ENCODE measurements around the gene GOLGA2.
"Not testable (repeated sequence)": the region's sequence is repeated elsewhere in the genome, so short reads cannot be mapped to it uniquely, and the experiment has no call there.

GOLGA2 gene

GRCh38 chr9:128242124-128242523 lies 33.7 kb downstream of the GOLGA2 start:
- DNase-seq (ENCODE audit: low read depth), result no peak

DNA sequence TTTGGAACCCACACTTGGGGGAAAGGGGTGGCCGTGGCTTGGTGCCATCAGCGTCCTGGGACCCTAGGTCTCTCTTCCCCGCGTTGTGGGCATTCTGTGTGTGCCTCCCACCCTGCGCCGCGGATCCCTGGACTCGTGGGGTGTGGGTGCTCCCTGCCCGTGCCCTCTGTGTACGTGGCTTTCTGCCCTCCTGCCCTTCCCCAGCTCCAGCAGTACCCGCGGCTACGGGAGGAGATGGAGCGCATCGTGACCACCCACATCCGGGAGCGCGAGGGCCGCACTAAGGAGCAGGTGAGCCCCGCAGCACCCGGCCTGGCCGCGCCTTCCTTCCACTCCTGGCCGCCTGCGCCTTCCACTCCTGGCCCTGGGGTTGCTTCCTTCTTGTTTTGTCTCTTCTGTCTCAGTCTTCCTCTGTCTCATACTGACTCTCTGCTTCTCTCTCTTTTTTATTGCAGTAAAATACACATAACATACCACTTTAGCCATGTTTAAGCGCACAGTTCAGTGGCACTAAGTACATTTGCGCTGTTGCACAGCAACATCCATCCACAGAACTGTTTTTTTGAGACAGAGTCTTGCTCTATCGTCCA lies 41.9 kb downstream of the GOLGA2 start:
- no peak for DNase-seq (ENCODE audit: low read depth)

DNA sequence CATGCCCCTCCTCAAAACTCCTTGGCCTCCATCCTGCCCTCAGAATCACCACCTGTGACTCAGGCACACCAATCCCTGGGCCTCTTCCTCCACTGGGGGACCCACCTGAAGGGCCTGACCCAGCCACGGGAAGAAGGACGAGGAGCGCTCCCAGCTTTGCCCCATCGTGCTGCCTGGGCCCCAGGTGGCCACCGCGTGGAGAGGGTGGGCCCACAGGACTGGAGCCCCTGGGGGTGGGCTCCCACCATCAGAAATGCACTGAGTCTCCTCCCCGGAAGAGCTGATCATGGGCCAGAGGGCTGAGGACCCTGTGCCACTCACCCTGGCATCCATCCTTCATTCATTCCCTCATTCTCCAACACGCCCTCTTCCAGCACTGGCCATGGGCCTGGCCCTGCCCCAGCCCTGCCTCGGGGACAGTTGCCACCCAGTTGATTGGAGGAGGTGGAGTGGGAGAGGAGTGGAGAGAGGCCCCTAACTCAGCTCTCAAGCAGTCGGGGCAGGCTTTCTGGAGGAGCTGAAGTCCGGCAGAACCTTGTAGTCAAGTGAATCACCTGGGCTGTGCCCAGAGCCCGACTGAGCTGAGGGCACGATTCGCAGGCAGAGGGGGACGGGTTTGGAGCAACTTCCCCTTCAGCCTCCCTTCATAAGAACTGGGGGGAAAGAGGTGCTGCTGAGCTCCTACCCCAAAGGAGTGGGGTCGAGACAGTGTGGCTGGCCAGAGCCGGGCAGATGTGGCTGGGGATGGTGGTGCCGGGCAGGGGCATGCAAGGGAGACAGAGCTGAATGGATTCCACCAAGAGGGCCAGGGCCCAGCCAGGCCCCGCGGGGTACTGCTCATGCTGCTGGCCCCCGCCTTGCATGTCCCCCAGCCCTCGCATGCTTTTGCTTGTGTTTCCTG lies 43.0 kb downstream of the GOLGA2 start:
- DNase-seq (ENCODE audit: low read depth), result no peak

DNA sequence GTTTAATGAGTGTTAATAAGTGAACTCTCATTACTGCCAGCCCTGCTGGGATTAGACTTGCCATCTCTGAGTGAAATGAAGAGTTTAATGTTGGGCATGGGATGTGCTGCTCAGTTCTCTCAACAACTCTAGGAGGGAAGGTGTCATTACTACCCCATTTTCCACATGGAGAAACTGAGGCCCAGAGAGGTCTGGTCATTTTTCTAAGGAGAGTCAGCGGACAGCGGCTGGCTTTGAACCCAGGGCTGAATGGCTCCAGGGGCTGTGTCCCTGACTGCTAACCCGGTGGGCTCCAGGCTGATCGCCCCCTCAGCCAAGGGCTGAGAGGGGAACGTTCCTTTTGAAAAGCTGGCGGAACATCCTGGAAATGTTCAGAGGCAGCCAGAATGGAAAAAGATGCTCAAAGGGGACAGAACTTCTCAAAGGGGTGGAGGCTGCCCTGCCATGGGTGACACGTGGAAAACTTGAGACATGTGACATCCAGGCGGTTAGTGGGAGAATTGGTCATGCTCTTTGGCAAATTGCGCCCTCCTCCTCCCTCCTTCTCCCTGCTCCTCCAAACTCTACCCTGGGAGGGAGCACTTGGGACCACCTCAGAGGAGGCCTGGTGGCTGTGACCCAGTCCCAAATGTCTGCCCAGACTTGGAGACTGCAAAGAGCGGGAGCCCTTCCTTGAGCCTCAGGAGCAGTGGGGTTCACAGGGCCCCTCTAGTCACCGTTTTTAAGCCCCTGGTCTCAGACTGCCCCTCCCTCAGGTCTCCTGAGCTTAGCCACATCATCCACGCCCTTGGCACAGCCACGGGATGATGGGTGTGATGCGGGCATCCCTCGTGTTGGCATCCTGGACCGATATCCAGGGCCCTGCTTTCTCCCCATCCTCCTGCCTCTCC lies 43.9 kb downstream of the GOLGA2 start:
- no peak for DNase-seq (ENCODE audit: low read depth)

GRCh38 chr9:128230897-128231296 lies 44.9 kb downstream of the GOLGA2 start:
- DNase-seq (ENCODE audit: low read depth), result not testable (repeated sequence)

DNA sequence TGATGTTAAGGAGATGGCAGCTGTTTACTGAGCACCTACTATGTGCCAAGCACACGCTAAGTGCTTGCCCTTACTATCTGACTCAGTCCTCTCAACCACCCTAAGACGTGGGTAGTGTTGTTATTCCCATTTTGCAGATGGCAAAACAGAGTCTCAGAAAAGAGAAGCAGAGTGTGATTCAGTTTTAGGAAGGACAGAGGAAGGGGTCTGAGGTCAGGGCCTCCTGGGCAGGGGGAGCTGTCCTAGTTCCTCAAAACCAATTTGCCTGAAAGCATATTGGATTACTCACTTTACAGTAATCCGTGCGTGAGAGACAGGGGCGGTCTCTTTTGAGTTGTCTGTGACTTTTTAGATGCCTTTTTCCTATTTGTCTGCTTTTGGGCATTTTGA lies 49.4 kb downstream of the GOLGA2 start:
- DNase-seq (ENCODE audit: low read depth), result no peak

- no peak for DNase-seq (ENCODE audit: low read depth)
Observed at GRCh38 chr9:128225770-128226411, 49.9 kb downstream of the GOLGA2 start.

- no peak for DNase-seq (ENCODE audit: low read depth)
Observed at GRCh38 chr9:128224877-128225276, 50.9 kb downstream of the GOLGA2 start.

GRCh38 chr9:128222880-128223670 lies 52.7 kb downstream of the GOLGA2 start:
- no peak for DNase-seq (ENCODE audit: low read depth)

- no peak for DNase-seq (ENCODE audit: low read depth)
Observed at GRCh38 chr9:128222026-128222425, 53.8 kb downstream of the GOLGA2 start.

DNA sequence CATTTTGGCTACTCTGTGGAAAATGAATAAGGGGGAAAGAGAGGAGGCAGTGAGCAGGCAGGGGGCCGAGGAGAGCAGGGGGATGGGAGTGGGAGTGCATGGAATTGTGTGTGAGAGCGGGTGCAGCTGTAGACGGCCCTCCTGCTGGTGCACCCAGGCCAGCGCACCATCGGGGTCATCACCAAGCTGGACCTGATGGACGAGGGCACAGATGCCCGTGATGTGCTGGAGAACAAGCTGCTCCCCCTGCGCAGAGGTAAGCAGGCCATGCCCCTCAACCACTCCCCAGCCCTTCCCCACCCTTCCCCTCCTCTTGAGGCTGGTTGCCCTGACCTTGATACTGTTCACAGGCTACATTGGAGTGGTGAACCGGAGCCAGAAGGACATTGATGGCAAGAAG lies 56.0 kb downstream of the GOLGA2 start:
- no peak for DNase-seq (ENCODE audit: low read depth)

DNA sequence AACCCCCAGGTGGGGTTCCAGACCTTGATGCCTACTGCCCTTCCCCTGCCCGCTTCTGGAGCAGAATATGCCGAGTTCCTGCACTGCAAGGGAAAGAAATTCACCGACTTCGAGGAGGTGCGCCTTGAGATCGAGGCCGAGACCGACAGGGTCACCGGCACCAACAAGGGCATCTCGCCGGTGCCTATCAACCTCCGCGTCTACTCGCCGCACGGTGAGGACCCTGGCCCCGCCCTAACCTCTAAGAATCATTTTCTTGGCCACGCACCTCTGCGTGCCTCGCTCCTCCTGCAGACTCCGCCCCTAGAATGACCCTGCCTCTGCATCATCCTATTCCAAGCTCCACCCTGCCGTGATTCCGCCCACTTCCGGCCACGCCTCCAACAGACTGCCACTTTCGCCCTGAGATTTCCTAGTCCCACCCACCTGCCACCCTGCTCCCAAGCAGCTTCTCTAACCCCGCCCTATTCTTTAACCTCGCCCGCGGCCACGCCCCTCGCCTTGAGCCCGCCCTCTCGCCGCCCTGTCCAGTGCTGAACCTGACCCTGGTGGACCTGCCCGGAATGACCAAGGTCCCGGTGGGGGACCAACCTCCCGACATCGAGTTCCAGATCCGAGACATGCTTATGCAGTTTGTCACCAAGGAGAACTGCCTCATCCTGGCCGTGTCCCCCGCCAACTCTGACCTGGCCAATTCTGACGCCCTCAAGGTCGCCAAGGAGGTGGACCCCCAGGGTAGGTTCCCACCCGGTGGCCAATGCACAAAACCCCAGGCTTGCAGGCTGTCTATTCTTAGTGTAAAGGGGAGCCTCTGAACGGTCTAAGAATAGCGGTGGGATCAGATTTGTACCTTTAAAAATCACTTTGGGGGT lies 57.1 kb downstream of the GOLGA2 start:
- DNase-seq (ENCODE audit: low read depth), result no peak

- no peak for DNase-seq (ENCODE audit: low read depth)
Observed at GRCh38 chr9:128218172-128218517, 57.7 kb downstream of the GOLGA2 start.

DNA sequence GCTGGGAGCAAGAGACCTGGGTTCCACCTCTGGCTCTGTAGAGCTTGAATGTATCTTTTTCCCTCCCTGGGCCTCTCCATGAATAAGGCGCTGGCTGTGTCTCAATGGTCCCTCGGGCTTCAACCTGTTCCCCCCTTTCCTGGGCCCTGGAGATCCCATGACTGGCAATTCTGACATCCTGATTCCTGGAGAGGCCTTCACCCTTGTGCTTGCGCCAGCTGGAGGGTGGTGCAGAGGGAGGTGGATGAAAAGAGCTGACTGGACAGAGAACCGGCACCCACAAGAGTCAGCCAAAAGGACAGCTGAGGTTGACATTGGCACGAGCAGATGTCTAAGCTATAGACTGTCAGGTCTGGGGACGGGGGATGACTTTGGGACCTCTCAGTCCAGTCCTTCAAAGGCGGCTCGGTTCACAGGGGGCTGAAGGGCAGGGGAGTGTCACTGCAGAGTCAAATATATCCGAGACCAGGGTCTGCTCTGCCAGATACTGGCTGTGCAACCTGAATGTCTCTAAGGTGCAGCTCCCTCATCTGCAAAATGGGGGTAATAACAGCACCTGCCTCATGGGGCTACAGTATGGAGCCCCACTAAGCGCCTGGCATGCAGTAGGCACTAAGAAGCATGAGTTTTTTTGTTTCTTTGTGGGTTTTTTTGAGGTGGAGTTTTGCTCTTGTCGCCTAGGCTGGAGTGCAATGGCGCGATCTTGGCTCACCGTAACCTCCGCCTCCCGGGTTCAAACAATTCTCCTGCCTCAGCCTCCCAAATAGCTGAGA lies 58.8 kb downstream of the GOLGA2 start:
- no peak for DNase-seq (ENCODE audit: low read depth)

DNA sequence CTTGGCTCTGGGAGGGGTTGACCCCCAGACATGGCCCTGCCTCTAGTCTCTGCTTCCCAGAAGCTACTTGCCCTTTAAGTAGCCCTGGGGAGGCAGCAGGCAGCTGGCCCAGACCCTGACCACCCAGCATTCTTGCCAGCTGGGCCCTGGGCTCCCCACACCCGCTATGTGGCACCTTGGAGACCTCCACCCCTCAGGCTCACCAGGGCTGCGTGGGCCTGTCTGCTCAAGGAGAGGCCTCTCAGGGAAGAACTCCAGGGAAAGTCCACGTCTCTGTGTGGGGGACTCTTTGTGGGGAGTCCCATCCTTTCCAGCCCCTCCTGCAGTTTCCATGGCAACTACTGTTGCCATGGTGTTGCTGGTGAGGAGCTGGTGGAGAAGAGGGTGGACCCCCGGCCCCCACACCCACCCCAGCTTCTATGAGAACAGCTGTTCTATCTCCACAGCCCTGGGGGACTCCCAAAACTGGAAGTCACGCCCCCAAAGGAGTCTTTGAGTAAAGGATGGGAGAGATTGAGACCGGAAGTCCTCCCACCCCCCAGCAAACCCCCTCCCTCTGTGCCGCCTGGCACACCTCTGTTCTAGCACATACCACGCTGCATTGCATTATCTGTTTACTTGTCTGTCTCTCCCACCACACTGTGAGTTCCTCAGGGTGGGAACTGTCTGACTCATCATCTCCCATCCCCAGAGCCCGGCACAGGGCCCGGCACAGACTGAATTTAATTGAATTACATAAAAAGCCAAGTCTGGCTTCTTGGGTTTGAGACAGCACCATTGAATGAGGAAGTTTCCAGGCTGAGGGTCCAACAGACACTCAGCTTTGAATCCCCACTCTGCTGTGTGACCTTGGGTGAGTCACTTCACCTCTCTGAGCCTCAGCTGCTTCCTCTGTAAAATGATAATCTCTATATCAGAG lies 60.1 kb downstream of the GOLGA2 start:
- no peak for DNase-seq (ENCODE audit: low read depth)

DNA sequence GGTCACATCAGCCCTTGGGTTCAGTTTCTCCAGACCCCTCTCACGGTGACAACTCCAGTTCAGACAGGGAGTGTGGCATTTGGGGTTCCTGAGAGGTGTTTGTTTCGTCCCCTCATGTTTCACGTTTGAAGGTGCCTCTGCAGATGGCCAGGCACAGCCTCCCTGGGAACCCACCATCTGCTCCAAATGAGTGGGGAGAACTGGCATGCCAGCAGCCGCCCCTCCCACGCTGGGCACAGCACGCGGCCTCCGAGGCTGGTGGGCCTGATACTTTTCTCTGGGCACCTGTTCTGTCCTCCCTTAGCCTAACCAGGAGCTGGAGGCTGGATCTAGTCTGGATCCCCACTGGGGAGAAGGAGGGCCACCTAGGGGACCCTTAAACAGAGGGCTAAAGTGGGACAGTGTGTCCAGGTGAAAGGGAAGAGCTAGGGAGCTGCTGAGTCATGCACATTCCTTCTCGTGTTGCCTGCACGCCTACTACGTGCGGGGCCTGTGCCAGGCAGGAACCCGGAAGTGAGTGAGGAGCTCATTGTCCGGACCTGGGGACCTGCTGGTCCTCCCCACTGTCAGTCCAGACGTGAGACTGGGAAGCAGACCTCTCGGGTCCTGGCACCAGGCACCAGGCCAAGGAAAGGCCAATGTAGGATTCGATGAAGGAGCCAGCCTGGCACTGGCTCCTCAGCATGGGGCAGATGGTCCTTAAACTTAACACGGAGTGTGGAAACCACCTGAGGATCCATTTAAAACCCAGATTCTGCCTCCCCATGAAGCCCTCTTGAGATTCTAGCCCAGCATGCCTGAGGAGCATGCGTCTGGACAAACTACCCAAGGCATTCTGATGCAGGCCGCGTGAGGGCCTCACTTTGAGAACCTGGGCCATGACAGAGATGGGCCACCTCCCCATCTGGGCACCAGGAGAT lies 61.0 kb downstream of the GOLGA2 start:
- no peak for DNase-seq (ENCODE audit: low read depth)

DNA sequence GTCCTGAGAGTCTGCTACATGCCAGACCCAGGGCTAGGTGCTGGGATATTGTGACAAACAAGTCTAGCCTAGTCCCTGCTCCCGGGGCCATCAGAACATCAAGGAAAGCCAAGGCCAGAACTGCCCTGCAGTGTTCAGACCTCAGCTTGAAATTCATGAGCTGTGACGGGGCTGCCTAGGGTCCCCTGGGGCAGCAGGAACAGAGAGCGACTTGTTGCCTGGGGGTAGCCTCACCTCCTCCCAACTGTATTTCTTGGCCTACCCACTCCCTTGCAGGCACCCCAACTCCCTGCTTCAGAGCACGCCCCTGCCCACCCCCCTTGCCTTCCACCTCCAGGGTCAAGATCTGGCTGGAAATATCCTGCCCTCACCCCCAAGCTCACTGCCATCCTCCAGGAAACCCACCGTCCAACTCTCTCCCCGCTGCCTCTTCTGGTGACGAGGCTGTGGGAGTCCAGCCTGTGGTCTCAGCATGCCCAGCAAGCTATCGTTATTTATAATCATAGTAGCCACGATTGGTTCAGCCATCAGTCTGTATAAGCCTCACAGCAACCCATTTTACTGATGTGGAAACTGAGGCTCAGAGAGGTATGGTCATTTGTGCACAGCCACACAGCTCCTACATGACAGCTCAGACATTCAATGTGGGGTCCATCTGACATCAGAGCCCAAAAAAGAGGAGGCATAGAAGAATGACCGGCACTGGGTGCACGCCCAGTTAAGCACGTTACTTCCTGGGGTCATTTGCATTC lies 61.9 kb downstream of the GOLGA2 start:
- no peak for DNase-seq (ENCODE audit: low read depth)

Data from GM04503 (cell line).